Endometrial microvascular endothelial cells (primary cell): Measurements from ENCODE around the gene CBFA2T3. TPM values are rescaled to one million over a fixed set of nuclear protein-coding genes. Genes with fewer than 3 reads are reported as not detected.

Source experiments
- in situ Hi-C: cut with HindIII; loops from 2 replicates; pipeline ENCODE4 v1.10.0; 2017; ENCODE audit warnings: low sequenced_read_pairs, low pct_unique_long_range_greater_than_20kb; ENCODE audit errors: inconsistent ontology term
- total RNA-seq: library from RNA; depleted of rRNA; stranded (reverse); fragments of >200 nt; gene quantifications from one replicate; pipeline ENCODE4 v1.2.3, GENCODE V29; 2015; ENCODE audit errors: inconsistent ontology term

Gene CBFA2T3
- total RNA-seq, 1 donor from 2014 or later = not detected

- in situ Hi-C loops = no loop called here
These were observed 114.0 kb downstream of the CBFA2T3 start for GRCh38 chr16:88862968-88863367.

- in situ Hi-C loops = no loop called here
These were observed 115.6 kb downstream of the CBFA2T3 start for GRCh38 chr16:88861359-88861758.

GRCh38 chr16:88859381-88860091, 117.5 kb downstream of the CBFA2T3 start:
- in situ Hi-C loops = no loop called here

- in situ Hi-C loops = no loop called here
These were observed 119.2 kb downstream of the CBFA2T3 start for GRCh38 chr16:88857728-88858339.

GRCh38 chr16:88856828-88857727, 119.9 kb downstream of the CBFA2T3 start, which contains the start of the genes GALNS and TRAPPC2L:
TSS of gene GALNS (minus strand) at chr16:88856947. CDS start at chr16:88856877, 70 bp downstream.
TSS of gene TRAPPC2L (plus strand) at chr16:88857127. CDS start at chr16:88857151, 24 bp downstream.
- in situ Hi-C loops = no loop called here

- in situ Hi-C loops = no loop called here
These were observed 120.7 kb downstream of the CBFA2T3 start for GRCh38 chr16:88856122-88856827.

GRCh38 chr16:88855736-88856121, 121.3 kb downstream of the CBFA2T3 start:
- in situ Hi-C loops = no loop called here

GRCh38 chr16:88855176-88855575, 121.8 kb downstream of the CBFA2T3 start:
- in situ Hi-C loops = no loop called here

GRCh38 chr16:88854306-88855111, 122.5 kb downstream of the CBFA2T3 start:
- in situ Hi-C loops = no loop called here

- in situ Hi-C loops = no loop called here
These were observed 123.6 kb downstream of the CBFA2T3 start for GRCh38 chr16:88853325-88853941.

- in situ Hi-C loops = no loop called here
These were observed 125.4 kb downstream of the CBFA2T3 start for GRCh38 chr16:88851616-88852015.

GRCh38 chr16:88850531-88851199, 126.3 kb downstream of the CBFA2T3 start:
- in situ Hi-C loops = no loop called here

- in situ Hi-C loops = no loop called here
These were observed 128.4 kb downstream of the CBFA2T3 start for GRCh38 chr16:88848557-88848956.

- in situ Hi-C loops = no loop called here
These were observed 129.4 kb downstream of the CBFA2T3 start for GRCh38 chr16:88847654-88848053.

- in situ Hi-C loops = no loop called here
These were observed 130.9 kb downstream of the CBFA2T3 start for GRCh38 chr16:88846088-88846487.

GRCh38 chr16:88844419-88845036, 132.5 kb downstream of the CBFA2T3 start:
- in situ Hi-C loops = no loop called here

GRCh38 chr16:88843256-88843655, 133.8 kb downstream of the CBFA2T3 start:
- in situ Hi-C loops = no loop called here
